Measurements from ENCODE around the gene LENG9.

DNA sequence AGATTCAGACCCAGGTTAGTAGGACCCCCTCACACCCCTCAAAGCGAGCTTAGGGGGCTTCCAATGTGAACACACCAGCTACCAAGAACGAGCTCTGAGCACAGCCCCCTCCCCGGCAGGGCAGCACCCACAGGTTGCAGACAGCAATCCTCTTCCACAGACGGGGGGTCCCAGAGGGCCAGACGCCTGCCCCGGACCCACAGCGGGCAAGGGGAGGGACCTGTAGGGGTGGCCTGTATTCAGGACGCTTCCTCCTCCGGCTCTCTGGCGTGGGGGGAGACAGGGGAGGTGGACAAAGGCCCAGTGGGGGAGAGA, 43.6 kb downstream of the LENG9 start:
- no peak for TF ChIP-seq RAD21 (IDR thresholded peaks at IDR 0.05; ENCODE audit: low read depth)
- no peak for TF ChIP-seq TCF12 (IDR thresholded peaks at IDR 0.05; ENCODE audit: low read depth)
- TF ChIP-seq EGR1 (IDR thresholded peaks at IDR 0.05): no peak
- TF ChIP-seq, protein P1, sequence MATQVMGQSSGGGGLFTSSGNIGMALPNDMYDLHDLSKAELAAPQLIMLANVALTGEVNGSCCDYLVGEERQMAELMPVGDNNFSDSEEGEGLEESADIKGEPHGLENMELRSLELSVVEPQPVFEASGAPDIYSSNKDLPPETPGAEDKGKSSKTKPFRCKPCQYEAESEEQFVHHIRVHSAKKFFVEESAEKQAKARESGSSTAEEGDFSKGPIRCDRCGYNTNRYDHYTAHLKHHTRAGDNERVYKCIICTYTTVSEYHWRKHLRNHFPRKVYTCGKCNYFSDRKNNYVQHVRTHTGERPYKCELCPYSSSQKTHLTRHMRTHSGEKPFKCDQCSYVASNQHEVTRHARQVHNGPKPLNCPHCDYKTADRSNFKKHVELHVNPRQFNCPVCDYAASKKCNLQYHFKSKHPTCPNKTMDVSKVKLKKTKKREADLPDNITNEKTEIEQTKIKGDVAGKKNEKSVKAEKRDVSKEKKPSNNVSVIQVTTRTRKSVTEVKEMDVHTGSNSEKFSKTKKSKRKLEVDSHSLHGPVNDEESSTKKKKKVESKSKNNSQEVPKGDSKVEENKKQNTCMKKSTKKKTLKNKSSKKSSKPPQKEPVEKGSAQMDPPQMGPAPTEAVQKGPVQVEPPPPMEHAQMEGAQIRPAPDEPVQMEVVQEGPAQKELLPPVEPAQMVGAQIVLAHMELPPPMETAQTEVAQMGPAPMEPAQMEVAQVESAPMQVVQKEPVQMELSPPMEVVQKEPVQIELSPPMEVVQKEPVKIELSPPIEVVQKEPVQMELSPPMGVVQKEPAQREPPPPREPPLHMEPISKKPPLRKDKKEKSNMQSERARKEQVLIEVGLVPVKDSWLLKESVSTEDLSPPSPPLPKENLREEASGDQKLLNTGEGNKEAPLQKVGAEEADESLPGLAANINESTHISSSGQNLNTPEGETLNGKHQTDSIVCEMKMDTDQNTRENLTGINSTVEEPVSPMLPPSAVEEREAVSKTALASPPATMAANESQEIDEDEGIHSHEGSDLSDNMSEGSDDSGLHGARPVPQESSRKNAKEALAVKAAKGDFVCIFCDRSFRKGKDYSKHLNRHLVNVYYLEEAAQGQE (IDR thresholded peaks at IDR 0.05; ENCODE audit: low read depth): no peak
- TF ChIP-seq EP300 (IDR thresholded peaks at IDR 0.05; ENCODE audit: borderline replicate concordance): no peak
- no peak for TF ChIP-seq CEBPB (IDR thresholded peaks at IDR 0.05)
- TF ChIP-seq TEAD4 (IDR thresholded peaks at IDR 0.05): no peak
- TF ChIP-seq TAF1 (IDR thresholded peaks at IDR 0.05; ENCODE audit: low read depth): no peak
- TF ChIP-seq, protein P2, sequence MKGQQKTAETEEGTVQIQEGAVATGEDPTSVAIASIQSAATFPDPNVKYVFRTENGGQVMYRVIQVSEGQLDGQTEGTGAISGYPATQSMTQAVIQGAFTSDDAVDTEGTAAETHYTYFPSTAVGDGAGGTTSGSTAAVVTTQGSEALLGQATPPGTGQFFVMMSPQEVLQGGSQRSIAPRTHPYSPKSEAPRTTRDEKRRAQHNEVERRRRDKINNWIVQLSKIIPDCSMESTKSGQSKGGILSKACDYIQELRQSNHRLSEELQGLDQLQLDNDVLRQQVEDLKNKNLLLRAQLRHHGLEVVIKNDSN (IDR thresholded peaks at IDR 0.05): no peak
- TF ChIP-seq, protein P3, sequence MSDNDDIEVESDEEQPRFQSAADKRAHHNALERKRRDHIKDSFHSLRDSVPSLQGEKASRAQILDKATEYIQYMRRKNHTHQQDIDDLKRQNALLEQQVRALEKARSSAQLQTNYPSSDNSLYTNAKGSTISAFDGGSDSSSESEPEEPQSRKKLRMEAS (IDR thresholded peaks at IDR 0.05): no peak
- TF ChIP-seq ZBTB7A (IDR thresholded peaks at IDR 0.05; ENCODE audit: low read depth): no peak
- no peak for TF ChIP-seq YY1 (IDR thresholded peaks at IDR 0.05; ENCODE audit: low read depth)
- no peak for TF ChIP-seq CREB1 (IDR thresholded peaks at IDR 0.05; ENCODE audit: low read depth)

Measured in Ishikawa (cell line).